Esophagus muscularis mucosa (tissue), 4 donors: ENCODE data around the gene ENPP3. TPM values are rescaled to one million over a fixed set of nuclear protein-coding genes. Genes with fewer than 3 reads are reported as not detected.

Source experiments
- DNase-seq: peaks from one replicate; pipeline ENCODE4 v3.0.0-alpha.2; 2017; ENCODE audit errors: extremely low spot score
- H3K27ac ChIP-seq, 4 donors: fragments of 200-600 bp; sonication (generic); replicated peaks in 1 of 4; 1 replicate in 3 of 4; 2 replicates in 1 of 4; pipeline ENCODE4 v1.5.1; 2016 to 2019; ENCODE audit warnings: mild to moderate bottlenecking in 1 of 4
- H3K27me3 ChIP-seq, 4 donors: fragments of 200-600 bp; sonication (generic); one replicate each; pipeline versions ENCODE4 v1.5.1 to v1.6.0; 2016 to 2019
- H3K36me3 ChIP-seq, 4 donors: fragments of 200-600 bp; sonication (generic); one replicate each; pipeline ENCODE4 v1.5.1; 2016 to 2019
- H3K4me1 ChIP-seq, 4 donors: fragments of 200-600 bp; sonication (generic); one replicate each; pipeline ENCODE4 v1.5.1; 2016 to 2019
- H3K4me3 ChIP-seq, 4 donors: fragments of 200-600 bp; sonication (generic); 1 replicate in 2 of 4; 2 replicates in 2 of 4; pipeline ENCODE4 v1.5.1; 2016 to 2019; ENCODE audit warnings: mild to moderate bottlenecking in 4 of 4, moderate library complexity in 1 of 4
- H3K9me3 ChIP-seq, 4 donors: fragments of 200-600 bp; sonication (generic); 1 replicate in 3 of 4; 2 replicates in 1 of 4; pipeline ENCODE4 v1.5.1; 2016 to 2019
- CTCF ChIP-seq, 3 experiments: fragments of 200-600 bp in 2 of 3; fragments of 450-650 bp in 1 of 3; sonication (generic) in 2 of 3; IDR thresholded peaks; one replicate each; pipeline ENCODE4 v1.5.1; 2017 to 2019; ENCODE audit warnings: antibody characterized with exemption in 3 of 3, mild to moderate bottlenecking in 2 of 3, moderate library complexity in 1 of 3
- EP300 ChIP-seq: sonication (generic); formaldehyde crosslinking; IDR thresholded peaks from one replicate; pipeline ENCODE4 v1.6.1; 2017; ENCODE audit warnings: antibody characterized with exemption
- POLR2A ChIP-seq: fragments of 450-650 bp; IDR thresholded peaks from one replicate; pipeline ENCODE4 v1.6.1; 2017; ENCODE audit warnings: antibody characterized with exemption, moderate library complexity, mild to moderate bottlenecking, low read depth
- POLR2AphosphoS5 ChIP-seq, 2 donors: sonication (generic); formaldehyde crosslinking; IDR thresholded peaks; one replicate each; pipeline ENCODE4 v1.6.1; 2017; ENCODE audit warnings: antibody characterized with exemption in 2 of 2
- WGBS: methylation state at CpG from one replicate; pipeline ENCODE4 v1.1.5; 2018; 5-methylcytosine and 5-hydroxymethylcytosine counted together
- intact Hi-C: fragments of 100-400 bp; cut with DNase I; formaldehyde crosslinking; loops from one replicate; pipeline ENCODE4 v1.15.1; 2023
- total RNA-seq, 4 donors: library from RNA; depleted of rRNA; stranded (reverse); fragments of >200 nt; gene quantifications; one replicate each; pipeline versions ENCODE4 v1.1.0 to v1.2.1, GENCODE V29; 2016

Gene ENPP3
- total RNA-seq, 4 donors from 2014 or later = 0.42 to 0.78 (median 0.59) TPM

- Histone ChIP-seq H3K36me3 (no peaks in the 10 kb centered on the region), H3K4me3 (no peak overlapping the region), H3K27me3 (no peaks in the 10 kb centered on the region), H3K9me3 (no peaks in the 10 kb centered on the region), H3K4me1 (peaks cover 0 to 3% (median 0%) of the 10 kb centered on the region in 4 donors), H3K27ac (no peak overlapping the region)
- TF ChIP-seq EP300 = no peak
- TF ChIP-seq POLR2AphosphoS5 (IDR thresholded peaks at IDR 0.05) = no peak
- TF ChIP-seq POLR2A = no peak
- TF ChIP-seq CTCF (IDR thresholded peaks at IDR 0.05) = no peak
- 79% methylated on average over 4 of the region's 4 CpGs for WGBS
- no peak for DNase-seq
- intact Hi-C loops = no loop called here
Observed at GRCh38 chr6:131740161-131740560, 103.1 kb downstream of the ENPP3 start.

- no peaks in the 10 kb centered on the region for H3K36me3 ChIP-seq
- 70% methylated on average over 3 of the region's 3 CpGs for WGBS
- no peak overlapping the region for H3K4me3 ChIP-seq
- no peaks in the 10 kb centered on the region for H3K9me3 ChIP-seq
- no peak overlapping the region for H3K27ac ChIP-seq
- H3K27me3 ChIP-seq = no peaks in the 10 kb centered on the region
- TF ChIP-seq CTCF (IDR thresholded peaks at IDR 0.05) (no peak), EP300 (no peak)
- no peak for DNase-seq
- H3K4me1 ChIP-seq = peaks cover 0 to 3% (median 0%) of the 10 kb centered on the region in 4 donors
- intact Hi-C loops = no loop called here
Observed at GRCh38 chr6:131741688-131742393, 104.7 kb downstream of the ENPP3 start.

GRCh38 chr6:131744432-131745287, 107.6 kb downstream of the ENPP3 start:
- no peak for TF ChIP-seq POLR2A
- TF ChIP-seq POLR2AphosphoS5 (IDR thresholded peaks at IDR 0.05) = no peak
- TF ChIP-seq EP300 = no peak
- no peak for TF ChIP-seq CTCF (IDR thresholded peaks at IDR 0.05)
- DNase-seq = no peak
- Histone ChIP-seq H3K4me1 (peaks cover 0 to 3% (median 0%) of the 10 kb centered on the region in 4 donors), H3K27ac (no peak overlapping the region), H3K9me3 (no peaks in the 10 kb centered on the region), H3K4me3 (no peak overlapping the region), H3K36me3 (no peaks in the 10 kb centered on the region), H3K27me3 (no peaks in the 10 kb centered on the region)
- intact Hi-C loops = no loop called here
- 44% methylated on average over 6 of the region's 6 CpGs for WGBS

GRCh38 chr6:131745476-131745875, 108.4 kb downstream of the ENPP3 start:
- intact Hi-C loops = no loop called here
- Histone ChIP-seq H3K4me3 (no peak overlapping the region), H3K36me3 (no peaks in the 10 kb centered on the region), H3K4me1 (peaks cover 0 to 3% (median 0%) of the 10 kb centered on the region in 4 donors), H3K27me3 (no peaks in the 10 kb centered on the region), H3K27ac (no peak overlapping the region), H3K9me3 (no peaks in the 10 kb centered on the region)
- no peak for DNase-seq
- no peak for TF ChIP-seq POLR2A
- no peak for TF ChIP-seq EP300
- no peak for TF ChIP-seq POLR2AphosphoS5 (IDR thresholded peaks at IDR 0.05)
- TF ChIP-seq CTCF (IDR thresholded peaks at IDR 0.05) = no peak
- WGBS = 89% methylated on average over 5 of the region's 5 CpGs
